ENCODE measurements around the gene OR7A5.
"Not testable (repeated sequence)": the region's sequence is repeated elsewhere in the genome, so short reads cannot be mapped to it uniquely, and the experiment has no call there.

Gene OR7A5

DNA sequence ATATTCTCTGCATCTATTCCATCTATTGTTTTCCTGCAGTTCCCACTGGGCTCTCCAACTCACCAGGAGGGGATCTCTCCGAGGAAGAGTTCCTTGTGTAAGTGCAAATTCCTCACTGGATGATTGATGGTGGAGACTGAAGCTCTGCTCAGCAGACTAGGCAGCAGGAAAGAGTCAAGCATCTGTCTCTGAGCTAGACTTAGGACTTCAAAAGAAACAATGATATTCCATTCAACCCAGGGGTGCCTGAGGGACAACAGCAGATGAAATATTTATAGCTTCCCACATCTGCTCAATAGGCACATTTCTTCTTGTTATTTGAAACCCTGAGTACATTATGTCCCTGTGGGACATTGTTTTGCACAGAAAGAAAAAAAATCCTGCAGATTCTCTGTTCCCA, at the start of gene OR7A5, which contains the start of gene OR7C1:
Gene OR7A5 (minus strand): TSS at position 175 of the 400 bp plus-strand sequence. CDS start 6,944 bp downstream, outside the sequence.
Gene OR7C1 (minus strand): TSS at position 175 of the 400 bp plus-strand sequence. CDS start 35,049 bp downstream, outside the sequence.
- DNase-seq: no peak

DNA sequence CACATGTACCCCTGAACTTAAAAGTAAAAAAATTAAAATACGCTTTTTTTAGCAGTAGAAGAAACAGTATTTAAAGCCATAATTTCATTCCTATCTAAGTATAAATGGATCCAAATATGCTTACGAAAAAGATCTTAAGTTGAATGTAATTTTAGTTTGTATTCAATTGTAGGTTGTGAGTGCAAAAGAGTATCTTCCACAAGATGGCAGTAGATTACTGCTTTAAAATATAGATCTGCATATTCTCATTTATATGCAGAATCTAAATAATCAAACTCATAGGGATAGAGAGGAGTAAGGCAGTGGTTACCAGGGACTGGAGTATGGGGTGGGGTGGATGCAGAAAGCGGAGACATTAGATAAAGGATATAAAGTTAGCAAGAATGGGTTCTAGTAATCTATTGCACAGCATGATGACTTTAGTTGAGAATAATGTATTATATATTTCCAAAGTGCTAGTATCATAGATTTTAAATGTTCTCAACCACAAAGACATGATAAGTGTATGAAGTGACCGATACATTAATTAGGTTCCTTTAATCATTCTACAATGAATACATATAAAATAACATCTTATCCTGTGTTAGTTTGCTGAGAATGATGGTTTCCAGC, 36.7 kb upstream of the OR7A5 start:
- no peak for DNase-seq

DNA sequence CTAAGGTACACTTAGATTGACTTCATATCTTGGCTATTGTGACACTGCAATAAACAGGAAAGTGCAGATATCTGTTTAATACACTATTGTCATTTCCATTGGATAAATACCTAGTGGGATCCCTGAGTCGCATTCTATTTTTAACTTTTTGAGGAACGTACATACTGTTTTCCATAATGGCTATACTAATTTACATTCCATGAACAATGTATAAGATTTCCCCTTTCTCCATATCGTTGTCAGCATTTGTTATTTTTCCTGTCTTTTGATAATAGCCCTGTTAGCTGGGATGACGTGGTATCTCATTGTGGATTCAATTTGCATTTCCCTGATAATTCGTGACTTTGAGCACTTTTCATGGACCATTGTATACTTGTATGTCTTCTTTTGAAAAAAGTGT, 33.5 kb upstream of the OR7A5 start:
- no peak for DNase-seq

DNA sequence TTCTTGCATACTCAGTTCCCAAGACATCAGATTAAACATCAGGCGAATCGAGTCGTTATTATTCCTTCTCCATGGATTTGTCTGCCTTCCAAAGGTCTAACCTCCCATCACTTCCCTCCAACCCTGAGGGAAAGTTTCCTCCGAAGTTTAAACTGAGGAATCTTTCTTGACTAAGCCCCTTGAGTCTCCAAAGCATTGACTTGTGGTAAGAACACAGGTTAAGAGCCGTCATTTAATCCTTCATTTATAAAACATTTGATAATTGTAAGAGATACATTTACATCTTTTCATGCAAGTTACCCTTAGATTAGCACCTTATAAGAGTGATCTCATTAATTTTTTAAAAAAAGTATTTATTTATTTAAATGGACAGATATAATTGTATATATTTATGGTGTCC, 13.8 kb upstream of the OR7A5 start, which contains the start of gene OR7A10:
Gene OR7A10 (minus strand): TSS at position 101 of the 400 bp plus-strand sequence. CDS start 7,045 bp downstream, outside the sequence.
- DNase-seq: no peak

DNA sequence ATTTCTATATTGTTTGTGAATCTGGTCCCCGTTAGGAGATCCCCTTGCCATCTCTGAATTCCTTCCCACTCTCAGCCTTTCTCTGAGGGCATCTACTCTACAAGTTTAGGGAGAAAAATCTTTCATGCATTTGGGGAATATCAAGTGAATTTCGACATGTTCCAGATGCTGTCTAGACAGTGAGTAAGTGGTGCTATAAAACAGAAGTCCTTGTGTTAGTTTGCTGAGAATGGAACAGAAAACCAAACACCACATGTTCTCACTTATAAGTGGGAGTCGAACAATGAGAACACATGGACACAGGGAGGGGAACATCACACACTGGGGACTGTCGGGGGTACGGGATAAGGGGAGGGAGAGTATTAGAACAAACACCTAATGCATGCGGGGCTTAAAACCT, 8.6 kb upstream of the OR7A5 start:
- DNase-seq: no peak

DNA sequence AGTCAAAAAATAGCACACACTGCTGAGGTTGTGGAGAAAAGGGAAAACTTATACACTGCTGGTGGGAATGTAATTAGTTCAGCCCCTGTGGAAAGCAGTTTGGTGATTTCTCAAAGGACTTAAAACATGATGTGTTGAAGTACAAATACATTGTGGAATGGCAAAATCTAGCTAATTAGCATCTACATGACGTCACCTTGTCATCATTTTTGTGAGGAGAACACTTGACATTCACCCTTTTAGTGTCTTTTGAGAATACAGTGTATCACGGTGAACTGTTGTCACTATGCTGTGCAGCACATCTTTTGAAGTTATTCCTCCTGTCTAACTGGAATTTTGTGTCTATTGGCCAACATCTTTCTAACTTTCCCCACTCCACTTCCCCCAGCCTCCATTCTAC, 8.2 kb upstream of the OR7A5 start:
- no peak for DNase-seq

DNA sequence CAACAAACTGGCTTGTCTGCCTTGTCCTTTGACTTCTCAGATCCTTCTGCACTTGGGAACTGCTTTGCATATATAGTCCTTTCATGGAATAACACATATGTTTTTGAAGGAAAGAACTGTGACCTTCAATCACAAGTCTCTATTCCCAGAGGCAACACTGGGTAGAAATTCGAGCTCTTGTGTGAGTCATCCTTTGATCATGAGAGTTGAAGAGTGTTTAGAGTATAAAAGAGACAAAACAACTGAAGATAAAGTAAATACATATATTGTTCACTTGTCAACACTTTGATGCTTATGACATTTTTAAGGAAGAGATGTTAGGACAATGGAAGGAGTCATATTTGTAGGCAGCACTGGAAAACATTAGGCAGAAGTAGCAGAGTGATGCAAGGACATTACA, 5.2 kb upstream of the OR7A5 start:
- DNase-seq: no peak

DNA sequence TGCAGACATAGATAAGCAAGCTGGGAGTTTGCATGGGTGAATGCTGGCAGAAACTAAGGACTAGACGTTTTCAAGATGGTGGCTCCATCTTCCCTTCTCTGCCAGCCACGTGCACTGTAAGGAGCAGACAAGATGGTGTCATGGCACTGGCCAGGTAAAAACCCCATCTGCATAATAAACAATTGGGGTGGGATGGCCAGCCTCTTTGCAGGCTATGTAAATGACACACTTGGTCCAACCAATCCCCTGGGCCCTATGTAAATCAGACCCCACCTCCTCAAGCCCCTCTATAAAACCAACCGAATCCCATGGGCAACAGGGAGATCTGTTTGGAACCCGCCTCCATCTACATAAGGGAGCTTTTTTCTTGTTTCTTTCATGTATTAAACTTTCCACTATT, 2.4 kb upstream of the OR7A5 start:
- DNase-seq: no peak

DNA sequence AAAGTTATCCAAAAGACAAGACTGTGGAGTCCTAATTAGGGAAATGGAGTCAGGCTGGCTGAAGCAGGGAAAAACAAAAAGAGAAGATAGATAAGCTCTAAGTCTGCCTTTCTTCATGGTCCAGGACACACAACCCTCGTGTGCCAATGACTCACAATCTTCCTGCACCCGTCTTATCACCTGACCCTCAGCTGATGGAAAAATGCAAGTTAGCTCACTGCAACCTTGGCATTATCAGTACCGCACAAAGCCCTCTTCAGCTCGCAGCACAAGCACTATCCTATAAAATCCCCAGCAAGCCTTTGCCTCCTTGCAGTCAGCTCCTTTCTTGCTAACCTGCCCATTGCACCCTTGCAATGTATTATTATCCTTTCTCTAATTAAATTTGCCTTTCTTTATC, 4.3 kb downstream of the OR7A5 start:
- DNase-seq: no peak

DNA sequence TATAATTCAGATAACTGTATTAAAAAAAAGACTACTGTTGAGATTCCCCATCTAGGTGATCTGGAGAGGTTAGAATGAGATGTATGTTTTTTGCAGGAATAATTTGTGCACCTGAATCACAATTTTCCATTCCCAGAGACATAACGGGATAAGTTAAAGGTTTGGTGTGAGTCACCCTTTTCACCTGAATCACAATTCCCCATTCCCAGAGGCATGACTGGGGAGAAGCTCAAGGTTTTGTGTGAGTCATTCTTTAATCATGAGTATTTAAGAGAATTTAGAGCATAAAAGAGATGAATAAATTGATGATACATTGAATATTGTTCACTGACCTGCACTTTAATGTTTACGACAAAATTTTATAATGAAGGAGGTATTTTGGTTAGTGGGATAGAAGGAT, 9.0 kb downstream of the OR7A5 start:
- no peak for DNase-seq

DNA sequence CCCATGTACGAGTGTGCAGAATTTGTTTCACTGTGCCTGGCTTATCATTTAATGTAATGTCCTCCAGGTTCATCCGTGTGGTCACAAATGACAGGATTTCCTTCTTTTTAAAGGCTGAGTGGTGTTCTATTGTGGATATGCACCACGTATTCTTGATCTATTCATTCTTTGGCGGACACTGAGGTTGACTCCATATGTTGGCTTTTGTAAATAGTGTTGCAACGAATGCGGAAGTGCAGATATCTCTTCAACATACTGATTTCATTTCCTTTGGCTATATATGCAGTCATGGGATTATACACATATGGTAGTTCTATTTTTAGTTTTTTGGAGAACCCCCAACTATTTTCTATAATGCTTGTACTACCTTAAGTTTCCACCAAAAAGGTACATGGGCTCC, 13.0 kb downstream of the OR7A5 start:
- no peak for DNase-seq

DNA sequence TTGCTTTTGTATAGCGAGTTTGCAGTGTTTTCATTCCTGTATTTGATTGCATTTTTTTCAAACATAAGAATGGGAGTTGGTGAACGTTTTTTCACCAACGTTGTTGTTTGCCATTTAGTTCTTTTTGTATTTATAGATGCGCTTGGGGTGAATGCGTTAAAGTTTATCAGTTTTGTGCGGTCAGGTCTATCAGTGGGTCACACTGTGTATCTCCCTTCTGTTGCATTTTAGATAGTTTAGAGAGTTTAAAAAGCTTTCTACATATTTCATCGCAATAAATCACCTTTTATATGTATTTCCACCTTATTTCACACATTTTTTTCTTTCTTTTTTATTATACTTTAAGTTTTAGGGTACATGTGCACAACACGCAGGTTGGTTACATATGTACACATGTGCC, 16.4 kb downstream of the OR7A5 start:
- no peak for DNase-seq

DNA sequence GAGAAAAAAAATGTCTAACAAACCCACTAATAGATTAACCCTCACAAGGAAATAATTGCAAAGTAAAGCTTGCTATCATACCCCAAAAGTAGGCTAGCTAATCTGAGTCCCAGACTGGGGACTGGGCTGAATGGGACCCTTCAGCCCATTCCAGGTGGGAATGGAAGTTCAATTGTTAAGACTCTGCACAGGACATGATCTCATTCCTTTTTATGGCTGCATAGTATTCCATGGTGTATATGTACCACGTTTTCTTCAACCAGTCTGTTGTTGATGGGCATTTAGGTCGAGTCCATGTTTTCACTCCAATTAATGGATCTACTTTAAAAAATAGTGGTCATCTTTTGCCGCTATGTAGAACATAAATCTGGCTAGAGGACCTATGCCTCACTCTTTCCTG, 17.9 kb downstream of the OR7A5 start:
- DNase-seq: no peak

DNA sequence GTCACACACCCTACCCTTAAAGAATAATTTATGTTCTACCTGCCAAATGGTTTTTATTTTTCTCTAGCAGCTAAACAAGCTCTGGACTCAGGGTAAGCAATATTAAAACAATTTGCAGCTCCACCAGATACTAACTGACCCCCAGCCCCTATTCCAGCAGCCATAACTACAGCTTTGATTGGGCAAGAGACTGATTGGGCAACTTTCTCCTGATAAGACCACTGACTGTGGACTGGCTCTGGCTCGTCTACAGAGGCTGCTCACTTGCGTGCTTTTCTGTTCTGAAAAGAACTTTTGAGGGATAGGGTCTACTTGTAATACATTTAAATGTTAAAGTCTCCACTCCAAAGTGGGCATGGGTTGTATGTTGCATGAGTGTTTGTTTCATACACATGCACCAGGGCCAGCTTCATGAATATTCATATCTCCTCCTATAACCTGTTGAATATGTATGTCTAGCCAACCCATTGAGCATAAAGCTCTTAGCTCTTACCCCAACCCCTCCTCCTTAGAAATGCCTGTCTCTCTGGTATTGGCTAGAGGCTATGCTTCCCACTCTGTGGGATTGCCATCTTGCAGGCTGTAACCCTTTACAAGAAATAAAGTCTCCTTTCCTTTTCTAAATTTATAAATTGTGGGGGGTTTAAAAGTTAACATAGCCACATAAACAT, 19.9 kb downstream of the OR7A5 start:
- no peak for DNase-seq

DNA sequence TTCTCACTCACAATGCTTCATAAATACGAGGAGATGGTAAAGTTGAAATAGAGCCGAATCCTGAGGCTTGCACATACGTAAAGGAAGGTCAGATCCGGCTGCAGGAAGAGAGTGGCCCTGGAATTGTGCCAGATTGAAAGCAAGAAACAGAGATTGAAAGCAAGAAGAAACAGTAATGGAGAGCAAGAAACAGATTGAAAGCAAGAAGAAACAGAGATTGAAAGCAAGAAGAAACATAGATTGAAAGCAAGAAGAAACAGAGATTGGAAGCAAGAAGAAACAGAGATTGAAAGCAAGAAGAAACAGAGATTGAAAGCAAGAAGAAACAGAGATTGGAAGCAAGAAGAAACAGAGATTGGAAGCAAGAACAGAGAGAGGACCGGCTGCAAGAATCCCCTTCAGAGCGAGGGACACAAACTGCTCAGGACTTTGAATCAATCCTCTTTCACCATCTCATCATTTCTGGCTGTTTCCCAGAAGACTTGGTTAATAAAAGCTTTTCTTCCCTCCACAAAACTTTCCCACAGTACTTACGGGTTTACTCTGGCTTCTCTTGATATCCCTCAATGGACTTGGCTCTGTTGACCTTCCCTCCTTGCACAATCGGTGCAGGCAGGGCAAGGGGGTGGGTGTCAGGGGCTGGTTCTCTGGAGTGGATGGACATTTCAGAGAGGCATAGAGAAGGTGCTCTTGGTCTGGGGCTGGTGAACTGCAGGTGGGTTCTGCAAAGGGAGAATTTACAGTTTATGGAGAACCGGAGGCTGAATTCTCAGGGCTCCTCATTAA, 25.5 kb downstream of the OR7A5 start:
- no peak for DNase-seq

DNA sequence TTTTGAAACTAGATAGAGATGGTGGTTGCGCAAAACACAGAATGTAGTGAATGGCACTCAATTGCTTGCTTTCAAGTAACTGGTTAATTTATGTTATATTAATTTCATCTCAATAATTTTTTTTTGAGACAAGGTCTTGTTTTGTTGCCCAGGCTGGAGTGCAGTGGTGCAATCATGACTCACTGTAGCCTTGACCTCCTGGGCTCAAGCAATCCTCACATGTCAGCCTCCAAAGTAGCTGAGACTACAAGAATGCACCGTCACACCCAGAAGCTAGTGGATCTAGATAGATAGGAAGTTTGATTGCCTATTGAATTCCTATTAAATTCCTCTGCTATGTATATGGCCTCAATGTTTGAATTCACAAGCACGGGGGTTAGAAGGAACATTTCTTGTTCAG, 30.2 kb downstream of the OR7A5 start:
- DNase-seq: no peak

DNA sequence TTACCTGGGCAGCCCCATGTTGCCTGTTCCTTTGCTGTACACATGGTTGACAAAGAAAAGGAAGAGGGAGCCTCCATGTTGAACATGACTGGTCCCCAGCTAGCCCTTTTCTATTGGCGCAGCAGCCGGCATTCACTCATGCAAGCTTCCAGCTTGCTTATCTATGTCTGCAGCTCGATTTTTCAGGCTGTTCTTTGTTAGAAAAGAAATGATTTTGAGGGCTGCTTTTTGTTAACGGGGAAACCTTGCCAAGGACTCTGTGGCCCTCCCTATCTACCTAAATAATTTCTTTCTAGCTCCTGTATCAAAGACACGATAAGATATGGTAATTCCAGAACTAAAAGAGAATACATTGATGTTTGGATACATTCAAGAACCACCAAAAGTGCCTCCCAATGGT, 36.2 kb downstream of the OR7A5 start:
- DNase-seq: no peak

DNA sequence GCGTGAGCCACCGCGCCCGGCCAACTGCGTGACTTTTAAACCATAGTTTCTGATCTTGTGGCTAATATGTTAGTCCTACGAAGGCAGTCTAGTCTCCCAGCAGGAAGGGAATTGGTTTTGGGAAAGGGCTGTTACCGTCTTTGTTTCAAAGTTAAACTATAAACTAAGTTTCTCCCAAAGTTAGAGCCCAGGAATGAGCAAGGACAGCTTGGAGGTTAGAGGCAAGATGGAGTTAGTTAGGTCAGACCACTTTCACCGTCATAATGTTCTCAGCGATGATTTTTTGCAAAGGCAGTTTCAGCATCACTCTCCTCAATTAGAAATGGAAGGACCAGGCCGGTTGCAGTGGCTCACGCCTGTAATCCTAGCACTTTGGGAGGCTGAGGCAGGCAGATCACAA, 39.0 kb downstream of the OR7A5 start:
- no peak for DNase-seq

DNA sequence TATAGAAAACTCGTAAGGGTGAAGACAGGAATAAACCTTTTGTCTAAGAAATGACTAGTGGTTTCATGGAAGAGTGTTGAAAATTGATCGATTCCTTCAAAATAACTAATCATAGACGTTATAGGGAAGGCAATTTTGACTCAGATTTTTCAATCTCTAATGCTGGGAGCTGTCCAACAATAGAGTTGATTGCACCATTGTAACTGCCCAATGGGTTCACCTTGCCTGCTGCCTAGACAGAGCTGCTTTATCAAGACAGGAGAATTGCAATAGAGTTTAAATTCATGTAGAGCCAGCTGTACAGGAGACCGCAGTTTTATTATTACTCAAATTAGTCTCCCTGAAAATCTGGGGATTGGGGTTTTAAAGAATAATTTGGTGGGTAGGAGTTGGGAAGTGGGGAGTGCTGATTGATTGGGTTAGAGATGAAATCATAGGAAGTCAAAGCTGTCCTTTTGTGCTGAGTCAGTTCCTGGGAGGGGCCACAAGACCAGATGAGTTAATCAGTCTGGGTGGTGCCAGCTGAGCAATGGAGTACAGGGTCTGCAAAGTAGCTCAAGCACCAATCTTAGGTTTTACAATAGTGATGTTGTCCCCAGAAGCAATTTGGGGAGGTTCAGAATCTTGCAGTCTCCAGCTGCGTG, 39.8 kb downstream of the OR7A5 start:
- no peak for DNase-seq

DNA sequence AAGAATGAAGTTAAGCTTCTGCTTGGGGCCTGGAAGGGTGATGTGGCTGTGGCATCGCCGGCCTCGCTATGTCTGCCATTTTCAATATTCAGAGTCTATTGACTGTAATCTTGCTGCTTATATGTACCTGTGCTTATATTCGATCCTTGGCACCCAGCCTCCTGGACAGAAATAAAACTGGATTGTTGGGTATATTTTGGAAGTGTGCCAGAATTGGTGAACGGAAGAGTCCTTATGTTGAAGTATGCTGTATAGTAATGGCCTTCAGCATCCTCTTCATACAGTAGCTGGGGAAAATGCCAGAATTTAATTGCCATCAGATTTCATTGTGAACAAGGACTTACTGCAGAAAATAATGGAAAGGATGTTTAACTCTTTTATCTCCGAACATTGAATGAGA, 42.7 kb downstream of the OR7A5 start:
- not testable (repeated sequence) for DNase-seq

DNA sequence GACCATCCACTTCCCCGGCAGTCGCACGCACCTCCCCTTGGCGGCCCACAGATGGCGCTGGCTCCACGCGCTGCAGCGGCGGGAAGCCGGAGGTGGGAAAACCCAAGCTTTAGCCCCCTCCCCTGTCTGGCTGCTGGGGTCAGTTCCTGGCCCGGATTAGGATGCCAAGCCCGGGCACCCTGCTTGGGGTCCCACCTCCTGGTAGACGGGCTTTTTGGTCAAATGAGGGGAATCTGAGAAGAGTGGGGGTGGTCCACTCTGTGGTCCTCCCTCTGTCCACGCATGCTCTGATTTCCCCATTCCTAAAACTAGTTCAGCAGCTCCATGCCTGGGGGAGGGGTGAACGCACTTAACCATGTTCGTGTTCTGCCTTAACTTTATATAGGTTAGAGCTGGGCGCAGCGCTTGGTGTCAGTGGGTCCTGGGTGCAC, 48.5 kb downstream of the OR7A5 start:
- DNase-seq: no peak

DNA sequence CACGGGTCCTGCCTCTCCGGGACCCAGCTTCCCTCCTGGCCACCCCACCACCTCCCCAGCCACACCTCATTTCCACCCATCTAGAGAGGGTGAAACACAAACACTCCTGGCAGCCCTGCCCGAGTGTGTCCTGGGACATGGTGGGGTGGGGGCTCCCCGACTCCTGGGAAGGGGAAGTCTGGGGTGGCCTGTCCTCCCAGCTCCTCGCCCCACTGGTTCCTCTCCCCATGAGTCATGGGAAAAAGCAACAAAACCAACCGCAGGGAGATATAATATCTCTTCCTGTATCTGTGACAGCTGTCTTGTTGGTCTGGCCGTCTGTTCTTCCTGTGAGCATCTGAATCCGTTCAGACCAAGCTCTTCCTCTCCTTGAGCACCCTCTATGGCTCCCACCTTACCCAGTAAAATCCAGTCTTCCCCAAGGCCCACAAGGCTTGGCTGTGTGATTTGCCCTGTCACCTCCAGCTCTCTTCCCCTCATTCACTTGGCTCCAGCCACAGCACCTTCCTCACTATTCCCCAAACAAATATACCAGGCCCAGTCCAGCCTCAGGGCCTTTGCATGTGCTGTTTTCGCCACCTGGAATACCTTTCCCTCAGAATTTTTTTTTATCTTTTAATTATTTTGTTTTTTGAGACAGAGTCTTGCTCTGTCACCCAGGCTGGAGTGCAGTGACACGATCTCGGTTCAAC, 49.7 kb downstream of the OR7A5 start:
- not testable (repeated sequence) for DNase-seq

DNA sequence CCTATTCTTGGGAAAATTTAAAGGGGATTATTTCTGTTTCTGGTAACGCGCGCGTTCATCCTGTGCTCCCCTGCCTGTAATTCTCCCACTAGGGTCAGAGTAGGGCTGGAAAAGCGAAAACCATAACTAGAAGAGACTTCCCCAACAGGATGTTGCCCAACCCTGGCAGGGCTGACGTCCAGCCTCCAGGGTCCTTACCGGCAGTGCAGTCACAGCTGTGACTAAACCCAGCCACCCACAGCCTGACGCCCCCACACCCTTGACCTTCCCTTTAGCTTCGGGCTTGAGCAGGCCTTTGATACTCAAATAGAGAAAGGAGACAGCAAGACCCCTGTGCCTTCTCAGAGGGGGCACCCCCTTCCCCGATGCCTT, 50.3 kb downstream of the OR7A5 start:
- DNase-seq: not testable (repeated sequence)

Data from activated effector memory CD4-positive, alpha-beta T cell treated with anti-CD3 and anti-CD28 coated beads, Interleukin-2, amount 50 U/mL, for 16 hours (primary cell).